HEK293 (cell line): Measurements from ENCODE around the gene ADAMTSL2.

Experiments used
- AEBP2 ChIP-seq: fragments of 450-650 bp; formaldehyde crosslinking; IDR thresholded peaks from 2 replicates; pipeline ENCODE4 v1.5.1; 2016; ENCODE audit warnings: missing biosample characterization, missing genetic modification characterization, borderline replicate concordance
- CTCF ChIP-seq: fragments of 450-650 bp; formaldehyde crosslinking; IDR thresholded peaks from 2 replicates; pipeline ENCODE4 v1.5.1; 2016; ENCODE audit warnings: missing biosample characterization, missing genetic modification characterization
- KLF1 ChIP-seq: fragments of 450-650 bp; formaldehyde crosslinking; IDR thresholded peaks from 2 replicates; pipeline ENCODE4 v1.5.1; 2016; ENCODE audit warnings: missing biosample characterization, missing genetic modification characterization
- MYNN ChIP-seq: fragments of 450-650 bp; formaldehyde crosslinking; IDR thresholded peaks from 2 replicates; pipeline ENCODE4 v1.5.1; 2016; ENCODE audit warnings: missing biosample characterization, missing genetic modification characterization, borderline replicate concordance
- TRIM28 ChIP-seq: IDR thresholded peaks from 2 replicates; pipeline ENCODE4 v1.6.1; 2011; ENCODE audit warnings: low read length, control low read depth, borderline replicate concordance
- ZBTB11 ChIP-seq: fragments of 450-650 bp; formaldehyde crosslinking; conservative IDR thresholded peaks from 2 replicates; pipeline ENCODE4 v1.5.1; 2016; ENCODE audit warnings: low read depth, missing biosample characterization, missing genetic modification characterization
- ZFP41 ChIP-seq: fragments of 450-650 bp; formaldehyde crosslinking; IDR thresholded peaks from 2 replicates; pipeline ENCODE4 v1.5.1; 2016; ENCODE audit warnings: missing biosample characterization, missing genetic modification characterization, borderline replicate concordance
- ZNF121 ChIP-seq: fragments of 450-650 bp; formaldehyde crosslinking; IDR thresholded peaks from 2 replicates; pipeline ENCODE4 v1.5.1; 2016; ENCODE audit warnings: missing biosample characterization, missing genetic modification characterization
- ZNF175 ChIP-seq: fragments of 450-650 bp; formaldehyde crosslinking; IDR thresholded peaks from 2 replicates; pipeline ENCODE4 v1.5.1; 2016; ENCODE audit warnings: missing biosample characterization, missing genetic modification characterization
- ZNF530 ChIP-seq: fragments of 450-650 bp; formaldehyde crosslinking; IDR thresholded peaks from 2 replicates; pipeline ENCODE4 v1.5.1; 2016; ENCODE audit warnings: low read depth, missing biosample characterization, missing genetic modification characterization
- ZNF777 ChIP-seq: fragments of 450-650 bp; formaldehyde crosslinking; IDR thresholded peaks from 2 replicates; pipeline ENCODE4 v1.5.1; 2017; ENCODE audit warnings: missing biosample characterization, missing genetic modification characterization, borderline replicate concordance
- ZNF830 ChIP-seq: fragments of 450-650 bp; IDR thresholded peaks from 2 replicates; pipeline ENCODE4 v1.5.0; 2018; ENCODE audit warnings: missing biosample characterization, missing genetic modification characterization, low read depth, mild to moderate bottlenecking, moderate library complexity

GRCh38 chr9:133564451-133565116 is 30.1 kb downstream of the ADAMTSL2 start:
- TF ChIP-seq ZNF830 (tag by site-specific recombination) (no peak), ZBTB11 (tag by site-specific recombination) (no peak), KLF1 (tag by site-specific recombination) (no peak), ZNF175 (no peak), ZNF777 (tag by site-specific recombination) (no peak), ZFP41 (tag by site-specific recombination) (no peak), ZNF530 (no peak), AEBP2 (tag by site-specific recombination) (no peak), CTCF (tag by site-specific recombination) (no peak), MYNN (no peak), ZNF121 (no peak), TRIM28 (no peak)
